Gastrocnemius medialis (tissue), 4 donors: ENCODE measurements around the gene ALKBH7.

ENCODE experiments used
- CTCF ChIP-seq, 5 experiments: fragments of 450-650 bp in 3 of 5; fragments of 200-600 bp in 2 of 5; sonication (generic) in 2 of 5; IDR thresholded peaks in 4 of 5; conservative IDR thresholded peaks in 1 of 5; 1 replicate in 4 of 5; 2 replicates in 1 of 5; pipeline ENCODE4 v1.5.1; 2016 to 2019; ENCODE audit warnings: antibody characterized with exemption in 5 of 5, mild to moderate bottlenecking in 3 of 5, moderate library complexity in 3 of 5
- POLR2A ChIP-seq, 2 donors: fragments of 450-650 bp; IDR thresholded peaks; one replicate each; pipeline ENCODE4 v1.6.1; 2017; ENCODE audit warnings: antibody characterized with exemption in 2 of 2, mild to moderate bottlenecking in 2 of 2, moderate library complexity in 2 of 2

- TF ChIP-seq CTCF (IDR thresholded peaks at IDR 0.05 in 4 of 5, conservative IDR thresholded peaks at IDR 0.05 in 1 of 5) (no peak), POLR2A (IDR thresholded peaks at IDR 0.05) (no peak)
Observed at GRCh38 chr19:6343462-6343861, 29.1 kb upstream of the ALKBH7 start.
